HAP-1 (cell line): ENCODE measurements around the gene HBA1.
A peak's percentile ranks its signal among the peaks of the same experiment; 100 is the strongest.
"Not testable (repeated sequence)": the region's sequence is repeated elsewhere in the genome, so short reads cannot be mapped to it uniquely, and the experiment has no call there.

Source experiments
- DNase-seq, 2 experiments: peaks; one replicate each; pipeline ENCODE4 v3.0.0-alpha.2; 2016 to 2020; ENCODE audit warnings: low spot score in 2 of 2
- H3K27me3 ChIP-seq: fragments of 250-450 bp; sonication (Bioruptor Pico); 2 replicates; pipeline ENCODE4 v1.5.1; 2020; ENCODE audit warnings: low read depth, mild to moderate bottlenecking, moderate library complexity
- H3K36me3 ChIP-seq: fragments of 250-450 bp; sonication (Bioruptor Pico); replicated peaks from 2 replicates; pipeline ENCODE4 v1.5.1; 2020; ENCODE audit warnings: mild to moderate bottlenecking
- H3K4me1 ChIP-seq: fragments of 250-450 bp; sonication (Bioruptor Pico); 2 replicates; pipeline ENCODE4 v1.5.1; 2020; ENCODE audit warnings: mild to moderate bottlenecking
- H3K4me3 ChIP-seq: fragments of 250-450 bp; sonication (Bioruptor Pico); 2 replicates; pipeline ENCODE4 v1.5.1; 2020; ENCODE audit warnings: mild to moderate bottlenecking, moderate library complexity
- H3K9me3 ChIP-seq: fragments of 250-450 bp; sonication (Bioruptor Pico); 2 replicates; pipeline ENCODE4 v1.5.1; 2020; ENCODE audit warnings: mild to moderate bottlenecking, moderate library complexity
- in situ Hi-C: fragments of 300-500 bp; cut with MboI; formaldehyde crosslinking; loops from 3 replicates; pipeline ENCODE4 v1.14.3; 2020; ENCODE audit warnings: low sequenced_read_pairs, inconsistent platforms, mixed read lengths

Gene HBA1

GRCh38 chr16:152141-153128, 24.0 kb upstream of the HBA1 start, which contains the start of gene HBZ:
Gene HBZ, plus strand, starts transcription at chr16:152644. Its CDS starts 266 bp downstream, at chr16:152910.
- H3K4me3 ChIP-seq, result no peak within 1 kb of the TSS
- H3K9me3 ChIP-seq, result no peaks in the 10 kb centered on the region
- in situ Hi-C loops, result no loop called here
- no peaks in the 10 kb centered on the region for H3K36me3 ChIP-seq
- peaks cover 2% of the 10 kb centered on the region; the same call in 1 of the 2 replicates for H3K27me3 ChIP-seq
- no peak for DNase-seq
- H3K4me1 ChIP-seq, result peaks cover 5% of the 10 kb centered on the region

- H3K4me3 ChIP-seq, in situ Hi-C loops, H3K27me3 ChIP-seq, DNase-seq, H3K36me3 ChIP-seq, H3K4me1 ChIP-seq, H3K9me3 ChIP-seq: not testable (repeated sequence)
These were observed 23.4 kb upstream of the HBA1 start for GRCh38 chr16:153129-153521.

GRCh38 chr16:153550-154216, 22.8 kb upstream of the HBA1 start:
- H3K4me3 ChIP-seq, in situ Hi-C loops, H3K36me3 ChIP-seq, H3K27me3 ChIP-seq, DNase-seq, H3K4me1 ChIP-seq, H3K9me3 ChIP-seq: not testable (repeated sequence)

- in situ Hi-C loops, result no loop called here
- H3K4me3 ChIP-seq, result peak overlapping the region; percentile 50
- H3K9me3 ChIP-seq, result no peaks in the 10 kb centered on the region
- H3K27me3 ChIP-seq, result peaks cover 2% of the 10 kb centered on the region; the same call in 1 of the 2 replicates
- H3K4me1 ChIP-seq, result peaks cover 5% of the 10 kb centered on the region
- DNase-seq, result peak; percentile 38 to 72
- H3K36me3 ChIP-seq, result no peaks in the 10 kb centered on the region
These were observed 22.1 kb upstream of the HBA1 start for GRCh38 chr16:154217-155030.

- no peaks in the 10 kb centered on the region for H3K36me3 ChIP-seq
- H3K9me3 ChIP-seq, result no peaks in the 10 kb centered on the region
- peaks cover 5% of the 10 kb centered on the region for H3K4me1 ChIP-seq
- peak overlapping the region; percentile 50 for H3K4me3 ChIP-seq
- no peak for DNase-seq
- in situ Hi-C loops, result no loop called here
- H3K27me3 ChIP-seq, result no peaks in the 10 kb centered on the region; the same call in 1 of the 2 replicates
These were observed 21.5 kb upstream of the HBA1 start for GRCh38 chr16:155031-155398.

- H3K4me3 ChIP-seq, result no peak overlapping the region
- H3K27me3 ChIP-seq, result no peaks in the 10 kb centered on the region
- peaks cover 5% of the 10 kb centered on the region for H3K4me1 ChIP-seq
- in situ Hi-C loops, result no loop called here
- DNase-seq, result peak in 1 of 2 experiments; percentile 13
- H3K9me3 ChIP-seq, result no peaks in the 10 kb centered on the region
- no peaks in the 10 kb centered on the region for H3K36me3 ChIP-seq
These were observed 17.2 kb upstream of the HBA1 start for GRCh38 chr16:159136-159849.

GRCh38 chr16:160242-160641, 16.2 kb upstream of the HBA1 start:
- H3K36me3 ChIP-seq, in situ Hi-C loops, H3K9me3 ChIP-seq, H3K4me1 ChIP-seq, H3K27me3 ChIP-seq, H3K4me3 ChIP-seq, DNase-seq: not testable (repeated sequence)

- H3K36me3 ChIP-seq, result no peaks in the 10 kb centered on the region
- DNase-seq, result no peak
- H3K4me1 ChIP-seq, result no peaks in the 10 kb centered on the region
- H3K4me3 ChIP-seq, result no peak overlapping the region
- no peaks in the 10 kb centered on the region for H3K27me3 ChIP-seq
- in situ Hi-C loops, result no loop called here
- no peaks in the 10 kb centered on the region for H3K9me3 ChIP-seq
These were observed 15.7 kb upstream of the HBA1 start for GRCh38 chr16:160691-161190.

- in situ Hi-C loops, result no loop called here
- H3K4me1 ChIP-seq, result no peaks in the 10 kb centered on the region
- DNase-seq, result no peak
- H3K27me3 ChIP-seq, result no peaks in the 10 kb centered on the region
- H3K9me3 ChIP-seq, result no peaks in the 10 kb centered on the region
- no peak overlapping the region for H3K4me3 ChIP-seq
- H3K36me3 ChIP-seq, result no peaks in the 10 kb centered on the region
These were observed 14.0 kb upstream of the HBA1 start for GRCh38 chr16:162271-162991.

GRCh38 chr16:163139-163538, 13.3 kb upstream of the HBA1 start:
- H3K36me3 ChIP-seq, in situ Hi-C loops, H3K9me3 ChIP-seq, DNase-seq, H3K4me1 ChIP-seq, H3K27me3 ChIP-seq, H3K4me3 ChIP-seq: not testable (repeated sequence)

GRCh38 chr16:163696-164095, 12.8 kb upstream of the HBA1 start:
- H3K27me3 ChIP-seq, in situ Hi-C loops, DNase-seq, H3K4me1 ChIP-seq, H3K4me3 ChIP-seq, H3K36me3 ChIP-seq, H3K9me3 ChIP-seq: not testable (repeated sequence)

- DNase-seq, H3K4me3 ChIP-seq, H3K4me1 ChIP-seq, in situ Hi-C loops, H3K36me3 ChIP-seq, H3K9me3 ChIP-seq, H3K27me3 ChIP-seq: not testable (repeated sequence)
These were observed 12.2 kb upstream of the HBA1 start for GRCh38 chr16:164134-164823.
